ENCODE data around the gene TMEM129. TPM values are rescaled to one million over a fixed set of nuclear protein-coding genes. Genes with fewer than 3 reads are reported as not detected.

TMEM129 gene
- total and polyA plus RNA-seq, 8 donors, result 24.3 to 41.1 (median 29.0) TPM

DNA sequence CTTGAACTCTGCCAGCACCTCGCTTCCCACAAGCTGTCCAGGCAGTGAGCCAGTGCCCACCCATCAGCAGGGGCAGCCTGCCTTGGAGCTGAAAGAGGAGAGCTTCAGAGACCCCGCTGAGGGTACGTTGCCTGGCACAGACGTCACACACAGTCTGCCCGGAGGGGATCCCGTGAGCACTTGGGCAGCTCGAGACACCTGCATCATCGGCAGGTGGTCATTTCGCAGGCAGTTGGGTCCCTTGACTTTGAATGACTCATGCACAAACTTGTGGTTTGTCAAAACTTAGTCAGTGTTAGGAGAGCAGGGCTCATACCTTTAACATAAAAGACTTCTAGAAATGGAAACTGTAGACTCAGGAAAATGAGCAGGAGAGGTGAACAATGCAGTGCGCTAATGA lies 10.1 kb upstream of the TMEM129 start:
- no peak for DNase-seq
- Histone ChIP-seq H3K4me1 (peaks cover 0 to 44% of the 10 kb centered on the region in 2 donors), H3K27me3 (no peaks in the 10 kb centered on the region), H3K36me3 (peaks cover 0 to 76% of the 10 kb centered on the region in 2 donors), H3K9me3 (no peaks in the 10 kb centered on the region), H3K4me3 (no peak overlapping the region), H3K27ac (no peak overlapping the region)
- TF ChIP-seq, protein P1, sequence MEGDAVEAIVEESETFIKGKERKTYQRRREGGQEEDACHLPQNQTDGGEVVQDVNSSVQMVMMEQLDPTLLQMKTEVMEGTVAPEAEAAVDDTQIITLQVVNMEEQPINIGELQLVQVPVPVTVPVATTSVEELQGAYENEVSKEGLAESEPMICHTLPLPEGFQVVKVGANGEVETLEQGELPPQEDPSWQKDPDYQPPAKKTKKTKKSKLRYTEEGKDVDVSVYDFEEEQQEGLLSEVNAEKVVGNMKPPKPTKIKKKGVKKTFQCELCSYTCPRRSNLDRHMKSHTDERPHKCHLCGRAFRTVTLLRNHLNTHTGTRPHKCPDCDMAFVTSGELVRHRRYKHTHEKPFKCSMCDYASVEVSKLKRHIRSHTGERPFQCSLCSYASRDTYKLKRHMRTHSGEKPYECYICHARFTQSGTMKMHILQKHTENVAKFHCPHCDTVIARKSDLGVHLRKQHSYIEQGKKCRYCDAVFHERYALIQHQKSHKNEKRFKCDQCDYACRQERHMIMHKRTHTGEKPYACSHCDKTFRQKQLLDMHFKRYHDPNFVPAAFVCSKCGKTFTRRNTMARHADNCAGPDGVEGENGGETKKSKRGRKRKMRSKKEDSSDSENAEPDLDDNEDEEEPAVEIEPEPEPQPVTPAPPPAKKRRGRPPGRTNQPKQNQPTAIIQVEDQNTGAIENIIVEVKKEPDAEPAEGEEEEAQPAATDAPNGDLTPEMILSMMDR (IDR thresholded peaks at IDR 0.05), result no peak
- intact Hi-C loops (cut with DNase I), result no loop called here
- ATAC-seq, result no peak

DNA sequence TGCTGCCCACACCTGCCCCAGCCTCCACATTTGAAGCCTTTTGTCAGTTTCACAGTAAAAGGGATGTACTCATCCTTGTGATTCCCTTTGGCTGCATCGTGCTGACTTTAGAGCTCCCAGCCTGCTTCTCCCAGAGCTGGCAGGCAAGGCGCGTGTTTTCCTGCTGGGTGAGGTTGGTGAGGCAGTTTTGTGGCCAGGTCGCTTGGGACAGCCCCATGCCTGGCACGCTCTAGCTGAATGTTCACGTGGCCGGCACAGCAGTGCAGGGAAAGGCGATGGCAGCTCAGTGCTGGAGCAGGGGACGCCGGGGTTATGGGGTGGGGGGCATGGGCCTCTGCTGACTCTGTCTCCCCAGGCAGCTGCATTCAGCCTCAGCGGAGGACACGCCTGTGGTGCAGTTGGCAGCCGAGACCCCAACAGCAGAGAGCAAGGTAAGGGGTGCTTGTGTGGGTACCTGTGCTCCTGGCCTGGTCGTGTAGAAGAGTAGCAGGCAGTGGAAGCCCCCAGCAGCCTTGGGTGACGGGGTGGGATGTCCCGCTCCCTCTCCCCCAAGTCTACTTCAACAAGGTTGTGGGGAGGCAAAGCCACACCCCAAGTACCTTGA lies 9.5 kb upstream of the TMEM129 start:
- peaks cover 0 to 73% of the 10 kb centered on the region in 2 donors for H3K36me3 ChIP-seq
- ATAC-seq, result no peak

DNA sequence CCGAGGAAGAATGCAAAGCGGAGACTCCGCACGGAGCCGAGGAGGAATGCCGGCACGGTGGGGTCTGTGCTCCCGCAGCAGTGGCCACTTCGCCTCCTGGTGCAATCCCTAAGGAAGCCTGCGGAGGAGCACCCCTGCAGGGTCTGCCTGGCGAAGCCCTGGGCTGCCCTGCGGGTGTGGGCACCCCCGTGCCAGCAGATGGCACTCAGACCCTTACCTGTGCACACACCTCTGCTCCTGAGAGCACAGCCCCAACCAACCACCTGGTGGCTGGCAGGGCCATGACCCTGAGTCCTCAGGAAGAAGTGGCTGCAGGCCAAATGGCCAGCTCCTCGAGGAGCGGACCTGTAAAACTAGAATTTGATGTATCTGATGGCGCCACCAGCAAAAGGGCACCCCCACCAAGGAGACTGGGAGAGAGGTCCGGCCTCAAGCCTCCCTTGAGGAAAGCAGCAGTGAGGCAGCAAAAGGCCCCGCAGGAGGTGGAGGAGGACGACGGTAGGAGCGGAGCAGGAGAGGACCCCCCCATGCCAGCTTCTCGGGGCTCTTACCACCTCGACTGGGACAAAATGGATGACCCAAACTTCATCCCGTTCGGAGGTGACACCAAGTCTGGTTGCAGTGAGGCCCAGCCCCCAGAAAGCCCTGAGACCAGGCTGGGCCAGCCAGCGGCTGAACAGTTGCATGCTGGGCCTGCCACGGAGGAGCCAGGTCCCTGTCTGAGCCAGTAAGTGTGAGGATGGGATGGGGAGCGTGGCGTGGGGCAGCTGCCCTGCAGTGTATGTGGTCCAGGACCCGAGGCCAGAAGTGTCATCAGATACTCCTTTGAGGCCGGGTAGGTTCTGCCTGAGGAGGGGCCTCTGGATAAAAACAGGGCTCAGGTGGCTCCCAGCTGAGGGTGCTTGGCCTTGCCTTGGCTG lies 7.2 kb upstream of the TMEM129 start:
- intact Hi-C loops (cut with DNase I), result loop anchor here in 1 of 2 donors (5.0 kb wide), 1 partner anchor 36 kb away; no protein-coding TSS in a partner anchor

More for the DNA sequence above, 9.5 kb upstream of the TMEM129 start:
- TF ChIP-seq, protein P1 (IDR thresholded peaks at IDR 0.05), result no peak
- DNase-seq, result peak in 1 of 4 donors; percentile 57
- no peak overlapping the region for H3K27ac ChIP-seq
- no peaks in the 10 kb centered on the region for H3K27me3 ChIP-seq
- intact Hi-C loops (cut with DNase I), result no loop called here
- no peaks in the 10 kb centered on the region for H3K9me3 ChIP-seq
- H3K4me1 ChIP-seq, result peaks cover 0 to 49% of the 10 kb centered on the region in 2 donors
- H3K4me3 ChIP-seq, result no peak overlapping the region

DNA sequence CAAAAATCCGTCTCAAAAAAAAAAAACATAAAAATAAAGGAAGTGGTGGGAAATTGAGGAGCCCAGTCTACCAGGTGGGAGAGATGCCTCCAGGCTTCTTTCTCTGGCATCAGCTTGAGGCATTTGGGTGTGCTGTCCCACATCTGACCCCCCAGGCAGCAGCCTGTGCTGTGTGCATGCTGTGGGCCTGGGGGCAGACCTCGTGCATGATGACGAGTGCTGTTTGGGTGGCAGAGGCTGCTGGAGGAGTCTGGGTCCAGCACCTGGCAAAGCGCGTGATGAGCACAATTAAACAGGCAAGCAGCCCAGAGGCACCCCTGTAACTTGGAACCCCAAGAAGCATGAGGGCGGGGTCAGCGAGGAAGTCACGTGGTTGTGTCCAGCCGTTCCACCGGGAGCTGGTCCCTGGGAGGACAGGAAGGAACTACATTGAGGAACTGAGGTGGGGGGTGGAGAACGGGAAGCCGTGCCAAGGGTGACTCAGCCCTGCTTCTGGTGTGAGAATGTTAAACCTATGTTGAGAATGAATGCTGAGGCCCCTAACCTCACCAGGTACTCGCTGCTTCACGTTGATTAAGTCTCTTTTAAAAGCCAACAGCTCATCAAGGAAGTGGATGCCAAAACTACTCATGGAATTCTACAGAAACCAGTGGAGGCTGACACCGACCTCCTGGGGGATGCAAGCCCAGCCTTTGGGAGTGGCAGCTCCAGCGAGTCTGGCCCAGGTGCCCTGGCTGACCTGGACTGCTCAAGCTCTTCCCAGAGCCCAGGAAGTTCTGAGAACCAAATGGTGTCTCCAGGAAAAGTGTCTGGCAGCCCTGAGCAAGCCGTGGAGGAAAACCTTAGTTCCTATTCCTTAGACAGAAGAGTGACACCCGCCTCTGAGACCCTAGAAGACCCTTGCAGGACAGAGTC lies 6.3 kb upstream of the TMEM129 start:
- Histone ChIP-seq H3K4me3 (peak overlapping the region in 1 of 2 donors; percentile 31), H3K9me3 (no peaks in the 10 kb centered on the region), H3K36me3 (peaks cover 0 to 47% of the 10 kb centered on the region in 2 donors), H3K27ac (peak overlapping the region; percentile 63 to 89), H3K27me3 (no peaks in the 10 kb centered on the region), H3K4me1 (peaks cover 4 to 80% of the 10 kb centered on the region in 2 donors)
- intact Hi-C loops (cut with DNase I), result loop anchor here in 1 of 2 donors (5.0 kb wide), 1 partner anchor 35 kb away; no protein-coding TSS in a partner anchor
- ATAC-seq (peak; percentile 42), DNase-seq (peak in 2 of 4 donors; percentile 87 to 94)
- TF ChIP-seq, protein P1 (IDR thresholded peaks at IDR 0.05), result no peak

More for the DNA sequence above, 7.2 kb upstream of the TMEM129 start:
- Histone ChIP-seq H3K27ac (peak overlapping the region; percentile 63 to 89), H3K4me3 (peak overlapping the region in 1 of 2 donors; percentile 31), H3K36me3 (peaks cover 0 to 56% of the 10 kb centered on the region in 2 donors), H3K4me1 (peaks cover 0 to 71% of the 10 kb centered on the region in 2 donors), H3K9me3 (no peaks in the 10 kb centered on the region), H3K27me3 (no peaks in the 10 kb centered on the region)
- no peak for ATAC-seq
- peak in 1 of 4 donors; percentile 80 for DNase-seq
- TF ChIP-seq, protein P1 (IDR thresholded peaks at IDR 0.05), result no peak

Measured in left lung (tissue), 10 donors.